ENCODE data around the gene ANO3.

The ANO3 gene

GRCh38 chr11:26359055-26359454 is 27.1 kb downstream of the ANO3 start:
- DNase-seq = no peak

GRCh38 chr11:26365284-26365683 is 33.4 kb downstream of the ANO3 start:
- DNase-seq = no peak

GRCh38 chr11:26377619-26378018 is 45.7 kb downstream of the ANO3 start:
- DNase-seq = no peak

- DNase-seq = peak; percentile 7
Observed at GRCh38 chr11:26399336-26399735, 67.4 kb downstream of the ANO3 start.

- DNase-seq = no peak
Observed at GRCh38 chr11:26410706-26411366, 78.9 kb downstream of the ANO3 start.

- no peak for DNase-seq
Observed at GRCh38 chr11:26412955-26413354, 81.0 kb downstream of the ANO3 start.

- DNase-seq = peak; percentile 7
Observed at GRCh38 chr11:26418386-26418912, 86.5 kb downstream of the ANO3 start.

- DNase-seq = no peak
Observed at GRCh38 chr11:26420331-26420730, 88.4 kb downstream of the ANO3 start.

- no peak for DNase-seq
Observed at GRCh38 chr11:26424255-26424654, 92.3 kb downstream of the ANO3 start.

GRCh38 chr11:26439854-26440253 is 107.9 kb downstream of the ANO3 start:
- DNase-seq = no peak

GRCh38 chr11:26442131-26442530 is 110.2 kb downstream of the ANO3 start:
- DNase-seq = peak; percentile 33

GRCh38 chr11:26443617-26444016 is 111.7 kb downstream of the ANO3 start:
- no peak for DNase-seq

GRCh38 chr11:26457636-26458035 is 125.7 kb downstream of the ANO3 start:
- no peak for DNase-seq

- no peak for DNase-seq
Observed at GRCh38 chr11:26465274-26465673, 133.3 kb downstream of the ANO3 start.

- DNase-seq = no peak
Observed at GRCh38 chr11:26467506-26467905, 135.6 kb downstream of the ANO3 start.

- DNase-seq = no peak
Observed at GRCh38 chr11:26470992-26471391, 139.1 kb downstream of the ANO3 start.

GRCh38 chr11:26473216-26474194 is 141.6 kb downstream of the ANO3 start:
- no peak for DNase-seq

GRCh38 chr11:26474401-26474800 is 142.5 kb downstream of the ANO3 start:
- DNase-seq = no peak

- DNase-seq = no peak
Observed at GRCh38 chr11:26477396-26477795, 145.5 kb downstream of the ANO3 start.

GRCh38 chr11:26478710-26479109 is 146.8 kb downstream of the ANO3 start:
- no peak for DNase-seq

GRCh38 chr11:26480041-26480440 is 148.1 kb downstream of the ANO3 start:
- peak; percentile 4 for DNase-seq

GRCh38 chr11:26483108-26483507 is 151.2 kb downstream of the ANO3 start:
- peak; percentile 44 for DNase-seq

- DNase-seq = no peak
Observed at GRCh38 chr11:26490546-26490945, 158.6 kb downstream of the ANO3 start.

GRCh38 chr11:26493616-26494015 is 161.7 kb downstream of the ANO3 start:
- DNase-seq = no peak

Data from fibroblast of skin of scalp (primary cell).